GM12878 (cell line): ENCODE measurements around the gene TARS3. TPM values are rescaled to one million over a fixed set of nuclear protein-coding genes. Genes with fewer than 3 reads are reported as not detected.

Experiments
- ATAC-seq: fragments of 200-7000 bp; cut with Tn5 transposase; 3 replicates; pipeline ENCODE4 v1.9.1; 2020; ENCODE audit warnings: mild to moderate bottlenecking, moderate library complexity
- BruUV-seq: library from RNA; stranded (reverse); fragments of 400-500 nt; replicated peaks from 2 replicates; lab custom pipeline; 2021; lab: Mats Ljungman, UMichigan
- CTCF ChIA-PET: fragments of 300-600 bp; sonication (Branson Sonifier 250); formaldehyde crosslinking; extraction: SDS; loops from one replicate; lab custom pipeline; 2021; ENCODE audit warnings: inconsistent platforms; lab: Yijun Ruan, JAX
- POLR2A ChIA-PET: fragments of 350-600 bp; formaldehyde crosslinking; extraction: SDS; loops from one replicate; lab custom pipeline; 2021; ENCODE audit warnings: inconsistent platforms; lab: Charles Lee
- RAD21 ChIA-PET: fragments of 300-600 bp; sonication (Branson Sonifier 250); formaldehyde crosslinking; loops from one replicate; lab custom pipeline; 2023; ENCODE audit warnings: antibody characterized with exemption; ENCODE audit not compliant: unreplicated experiment; lab: Charles Lee
- SMC1A ChIA-PET: fragments of 300-600 bp; sonication (Branson Sonifier 250); formaldehyde crosslinking; loops from one replicate; lab custom pipeline; 2023; ENCODE audit not compliant: unreplicated experiment, uncharacterized antibody; lab: Charles Lee
- DNase-seq: peaks from one replicate; pipeline ENCODE4 v3.0.0-alpha.2; 2011; ENCODE audit warnings: low read depth, low spot score
- FAIRE-seq: peaks from 3 replicates; lab custom pipeline; 2011; peaks lifted over from hg19 to GRCh38; lab: Jason Lieb, UNC
- H2AFZ ChIP-seq: 2 replicates; pipeline ENCODE4 v1.6.0; 2011; ENCODE audit warnings: low read depth, low read length, control low read depth; ENCODE audit not compliant: control insufficient read depth
- H3K27ac ChIP-seq: 2 replicates; pipeline ENCODE4 v1.5.1; 2011; ENCODE audit warnings: control low read depth; ENCODE audit not compliant: control insufficient read depth, insufficient read depth
- H3K27me3 ChIP-seq, 2 experiments: replicated peaks in 1 of 2; 2 replicates each; pipeline versions ENCODE4 v1.6.0 to v1.6.1; 2011; ENCODE audit warnings: low read length in 1 of 2; ENCODE audit not compliant: control insufficient read depth in 2 of 2, insufficient read depth in 2 of 2
- H3K36me3 ChIP-seq, 2 experiments: 2 replicates each; pipeline ENCODE4 v1.5.1; 2011; ENCODE audit warnings: low read length in 1 of 2; ENCODE audit not compliant: control insufficient read depth in 2 of 2, insufficient read depth in 2 of 2
- H3K4me1 ChIP-seq: 2 replicates; pipeline ENCODE4 v1.6.1; 2011; ENCODE audit warnings: mild to moderate bottlenecking, low read length, moderate library complexity, mixed read lengths; ENCODE audit not compliant: control insufficient read depth, insufficient read depth
- H3K4me2 ChIP-seq: 2 replicates; pipeline ENCODE4 v1.6.0; 2011; ENCODE audit warnings: control low read depth; ENCODE audit not compliant: control insufficient read depth, insufficient read depth
- H3K4me3 ChIP-seq: fragments of 200-600 bp; sonication (generic); 2 replicates; pipeline ENCODE4 v1.5.1; 2016
- H3K79me2 ChIP-seq: 2 replicates; pipeline ENCODE4 v1.6.0; 2011; ENCODE audit warnings: low read length; ENCODE audit not compliant: control insufficient read depth, insufficient read depth
- H3K9ac ChIP-seq: 2 replicates; pipeline ENCODE4 v1.8.0; 2011; ENCODE audit warnings: low read length, control low read depth, mixed read lengths; ENCODE audit not compliant: control insufficient read depth, insufficient read depth
- H3K9me3 ChIP-seq: replicated peaks from 3 replicates; pipeline ENCODE4 v1.5.1; 2011; ENCODE audit warnings: mild to moderate bottlenecking, low read length; ENCODE audit not compliant: control insufficient read depth, insufficient read depth
- H4K20me1 ChIP-seq: 2 replicates; pipeline ENCODE4 v1.6.0; 2011; ENCODE audit not compliant: control insufficient read depth, insufficient read depth
- BMI1 ChIP-seq: fragments of 450-650 bp; IDR thresholded peaks from 2 replicates; pipeline ENCODE4 v1.6.1; 2016; ENCODE audit warnings: mild to moderate bottlenecking, moderate library complexity, borderline replicate concordance
- CREM ChIP-seq: IDR thresholded peaks from 2 replicates; pipeline ENCODE4 v1.6.1; 2014; ENCODE audit warnings: antibody characterized with exemption, low read depth
- HDAC6 ChIP-seq: fragments of 200-600 bp; sonication (generic); IDR thresholded peaks from one replicate; pipeline ENCODE4 v1.8.0; 2017; ENCODE audit warnings: antibody characterized with exemption; ENCODE audit not compliant: unreplicated experiment
- MEF2A ChIP-seq: IDR thresholded peaks from 2 replicates; pipeline ENCODE4 v1.6.1; 2011; ENCODE audit warnings: low read depth, mild to moderate bottlenecking, low read length, moderate library complexity; ENCODE audit not compliant: insufficient read depth
- MEF2B ChIP-seq: fragments of 450-650 bp; IDR thresholded peaks from 2 replicates; pipeline ENCODE4 v1.6.1; 2018; ENCODE audit warnings: mild to moderate bottlenecking, moderate library complexity; ENCODE audit not compliant: partially characterized antibody, poor library complexity, severe bottlenecking
- NRF1 ChIP-seq: conservative IDR thresholded peaks from 2 replicates; pipeline ENCODE4 v1.6.1; 2011; ENCODE audit warnings: mild to moderate bottlenecking, low read depth, low read length, improper control_type of control experiment
- RCOR1 ChIP-seq: conservative IDR thresholded peaks from 2 replicates; pipeline ENCODE4 v1.6.1; 2012; ENCODE audit warnings: low read depth, low read length, improper control_type of control experiment
- RUNX3 ChIP-seq: IDR thresholded peaks from 2 replicates; pipeline ENCODE4 v1.6.1; 2012; ENCODE audit warnings: low read length, inconsistent platforms
- STAT3 ChIP-seq: IDR thresholded peaks from 2 replicates; pipeline ENCODE4 v1.6.1; 2011; ENCODE audit warnings: low read depth, low read length, improper control_type of control experiment
- TAF1 ChIP-seq: IDR thresholded peaks from 2 replicates; pipeline ENCODE4 v1.6.1; 2011; ENCODE audit warnings: mild to moderate bottlenecking, low read depth, low read length, borderline replicate concordance
- YY1 ChIP-seq: IDR thresholded peaks from 2 replicates; pipeline ENCODE4 v1.6.1; 2011; ENCODE audit warnings: low read depth, mild to moderate bottlenecking, low read length
- WGBS: methylation state at CpG from one replicate; pipeline ENCODE4 v1.1.6; 2016; ENCODE audit warnings: low lambda C conversion rate; ENCODE audit not compliant: insufficient replicate concordance, insufficient coverage; ENCODE audit errors: missing lambda C conversion rate; 5-methylcytosine and 5-hydroxymethylcytosine counted together
- in situ Hi-C: fragments of 300-500 bp; cut with MboI; formaldehyde crosslinking; loops from 9 replicates; pipeline ENCODE4 v1.14.3; 2018; ENCODE audit warnings: mixed read lengths
- intact Hi-C: fragments of 100-400 bp; cut with micrococcal nuclease; formaldehyde crosslinking; loops from one replicate; pipeline ENCODE4 v1.14.2; 2022; ENCODE audit not compliant: unreplicated experiment
- polyA plus RNA-seq, 11 experiments: library from polyadenylated mRNA; depleted of rRNA in 4 of 11; unstranded in 6 of 11; stranded (reverse) in 5 of 11; fragments of >200 nt; fragmentation: Nextera tagmentation in 4 of 11; fragmentation: Illumina TruSeq in 1 of 11; extraction: Ambion mirVana in 4 of 11; extraction: Trizol in 1 of 11; gene quantifications; 1 replicate in 1 of 11; 2 replicates in 10 of 11; pipeline versions ENCODE4 v1.2.1 to v1.2.3, GENCODE V29; 2011 to 2016; ENCODE audit warnings: inconsistent platforms in 2 of 11, missing spikeins in 2 of 11, low read depth in 1 of 11
- total RNA-seq, 4 experiments: library from RNA; depleted of rRNA in 3 of 4; stranded (reverse); fragments of >200 nt in 3 of 4; fragmentation: Illumina TruSeq in 1 of 4; extraction: Trizol in 1 of 4; gene quantifications; 2 replicates each; pipeline versions ENCODE4 v1.2.1 to v1.2.3, GENCODE V29; 2013 to 2021
- TF ChIP-seq, protein P1 (sequence below): fragments of 150-350 bp; IDR thresholded peaks from 2 replicates; pipeline ENCODE4 v1.6.1; 2016; ENCODE audit warnings: low read depth, low read length

Gene TARS3
- total and polyA plus RNA-seq, 10 of the 15 experiments (the other 5 are each of a cell fraction or from before 2014, with no cell fraction given): 1.4 to 7.8 (median 5.3) TPM

GRCh38 chr15:101620671-101621070, 103.6 kb downstream of the TARS3 start:
- Histone ChIP-seq H3K27me3 (no peaks in the 10 kb centered on the region), H3K9ac (no peak overlapping the region), H3K4me1 (peaks cover 15% of the 10 kb centered on the region), H3K4me2 (peak overlapping the region; percentile 46; the same call in 1 of the 2 replicates), H2AFZ (no peak overlapping the region), H3K36me3 (peaks cover 0 to 2% of the 10 kb centered on the region in 2 experiments; a peak in 1 of 4 replicates), H3K27ac (no peak overlapping the region)
- ChIA-PET SMC1A (interaction anchor here (0.7 kb wide), 1 partner anchor 404 kb away, joined by 3 read pairs; no protein-coding TSS in a partner anchor), POLR2A (no interaction called here)
- intact Hi-C loops (no loop called here), in situ Hi-C loops (no loop called here)
- FAIRE-seq (no peak), ATAC-seq (no peak)
- WGBS: 92% methylated on average over 10 of the region's 10 CpGs
- TF ChIP-seq NRF1 (no peak), BMI1 (no peak), CREM (no peak), STAT3 (no peak), YY1 (no peak), MEF2B (peak; percentile 39), RUNX3 (peak; percentile 71), MEF2A (peak; percentile 95), TAF1 (no peak), RCOR1 (no peak), HDAC6 (no peak)
- TF ChIP-seq, protein P1, sequence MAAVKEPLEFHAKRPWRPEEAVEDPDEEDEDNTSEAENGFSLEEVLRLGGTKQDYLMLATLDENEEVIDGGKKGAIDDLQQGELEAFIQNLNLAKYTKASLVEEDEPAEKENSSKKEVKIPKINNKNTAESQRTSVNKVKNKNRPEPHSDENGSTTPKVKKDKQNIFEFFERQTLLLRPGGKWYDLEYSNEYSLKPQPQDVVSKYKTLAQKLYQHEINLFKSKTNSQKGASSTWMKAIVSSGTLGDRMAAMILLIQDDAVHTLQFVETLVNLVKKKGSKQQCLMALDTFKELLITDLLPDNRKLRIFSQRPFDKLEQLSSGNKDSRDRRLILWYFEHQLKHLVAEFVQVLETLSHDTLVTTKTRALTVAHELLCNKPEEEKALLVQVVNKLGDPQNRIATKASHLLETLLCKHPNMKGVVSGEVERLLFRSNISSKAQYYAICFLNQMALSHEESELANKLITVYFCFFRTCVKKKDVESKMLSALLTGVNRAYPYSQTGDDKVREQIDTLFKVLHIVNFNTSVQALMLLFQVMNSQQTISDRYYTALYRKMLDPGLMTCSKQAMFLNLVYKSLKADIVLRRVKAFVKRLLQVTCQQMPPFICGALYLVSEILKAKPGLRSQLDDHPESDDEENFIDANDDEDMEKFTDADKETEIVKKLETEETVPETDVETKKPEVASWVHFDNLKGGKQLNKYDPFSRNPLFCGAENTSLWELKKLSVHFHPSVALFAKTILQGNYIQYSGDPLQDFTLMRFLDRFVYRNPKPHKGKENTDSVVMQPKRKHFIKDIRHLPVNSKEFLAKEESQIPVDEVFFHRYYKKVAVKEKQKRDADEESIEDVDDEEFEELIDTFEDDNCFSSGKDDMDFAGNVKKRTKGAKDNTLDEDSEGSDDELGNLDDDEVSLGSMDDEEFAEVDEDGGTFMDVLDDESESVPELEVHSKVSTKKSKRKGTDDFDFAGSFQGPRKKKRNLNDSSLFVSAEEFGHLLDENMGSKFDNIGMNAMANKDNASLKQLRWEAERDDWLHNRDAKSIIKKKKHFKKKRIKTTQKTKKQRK: no peak
- TF ChIP-seq, all 136 proteins: peak for 3
- no TSS peak for BruUV-seq
- Histone ChIP-seq H3K79me2 (no peaks in the 10 kb centered on the region), H3K9me3 (peaks cover 12% of the 10 kb centered on the region), H4K20me1 (no peaks in the 10 kb centered on the region), H3K4me3 (peak overlapping the region; percentile 8; the same call in 1 of the 2 replicates)
- RAD21 ChIA-PET: no interaction called here
- DNase-seq: peak; percentile 9
- CTCF ChIA-PET: interaction anchor here (2.1 kb wide), 1 partner anchor 22 kb away, joined by 10 read pairs; no protein-coding TSS in a partner anchor
